ENCODE data around the gene RFFL. TPM values are rescaled to one million over a fixed set of nuclear protein-coding genes. Genes with fewer than 3 reads are reported as not detected.

The RFFL gene
- polyA plus RNA-seq, 1 donor from 2014 or later = 6.6 TPM

DNA sequence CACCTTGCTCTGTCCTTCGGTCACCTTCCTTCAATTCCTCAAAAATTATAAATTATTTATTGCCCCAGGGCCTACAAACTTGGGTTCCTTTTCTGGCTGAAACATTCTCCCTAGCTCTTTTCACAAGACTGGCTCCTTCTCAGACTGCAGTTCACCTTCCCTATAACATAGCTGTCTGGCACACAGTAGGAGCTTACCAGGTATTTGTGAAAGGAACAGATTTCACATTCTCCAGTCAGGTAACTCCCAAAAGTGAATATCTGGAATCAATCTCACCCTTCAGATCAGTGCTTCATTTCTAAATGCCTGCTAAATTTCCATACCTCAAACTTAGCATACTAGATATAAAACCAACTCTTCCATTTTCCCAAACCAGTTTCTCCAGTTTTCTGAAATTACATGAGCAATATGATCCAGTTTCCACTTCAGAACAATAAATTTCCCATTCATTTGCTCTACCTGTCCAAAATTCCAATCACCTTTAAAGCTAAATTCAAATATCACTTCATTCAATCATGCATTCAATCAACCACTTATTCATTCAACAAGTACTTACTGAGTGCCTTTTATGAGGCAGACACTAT is 6.1 kb downstream of the RFFL start:
- Histone ChIP-seq H3K9me3 (ENCODE audit: low read length) (no peaks in the 10 kb centered on the region), H2AFZ (ENCODE audit: low read depth, low read length) (no peak overlapping the region), H3K9ac (ENCODE audit: low read length) (no peak overlapping the region), H3K9me2 (ENCODE audit: insufficient read depth, low read length) (no peaks in the 10 kb centered on the region), H3K36me3 (ENCODE audit: insufficient read depth, low read length) (no peaks in the 10 kb centered on the region), H3K27ac (ENCODE audit: low read length) (no peak overlapping the region), H3K4me3 (ENCODE audit: low read length) (no peak overlapping the region), H3K79me2 (replicated peaks; ENCODE audit: insufficient read depth, low read length) (no peaks in the 10 kb centered on the region), H3K4me2 (ENCODE audit: low read length) (no peak overlapping the region), H3F3A (ENCODE audit: insufficient read depth, low read length, poor library complexity, severe bottlenecking) (no peaks in the 10 kb centered on the region), H3K27me3 (ENCODE audit: insufficient read depth, low read depth, low read length) (no peaks in the 10 kb centered on the region), H4K20me1 (ENCODE audit: insufficient read depth) (no peaks in the 10 kb centered on the region)
- TF ChIP-seq EP300 (conservative IDR thresholded peaks at IDR 0.05; ENCODE audit: poor library complexity, severe bottlenecking) (no peak), EZH2 (IDR thresholded peaks at IDR 0.05; ENCODE audit: borderline replicate concordance, insufficient read depth, low read length, poor library complexity, severe bottlenecking) (no peak), SMC3 (conservative IDR thresholded peaks at IDR 0.05; ENCODE audit: poor library complexity) (no peak), POLR2AphosphoS5 (IDR thresholded peaks at IDR 0.05) (no peak), RAD21 (conservative IDR thresholded peaks at IDR 0.05) (no peak), TAF1 (IDR thresholded peaks at IDR 0.05; ENCODE audit: low read depth) (no peak), MXI1 (conservative IDR thresholded peaks at IDR 0.05; ENCODE audit: poor library complexity, severe bottlenecking) (no peak)
- TF ChIP-seq, protein P1, sequence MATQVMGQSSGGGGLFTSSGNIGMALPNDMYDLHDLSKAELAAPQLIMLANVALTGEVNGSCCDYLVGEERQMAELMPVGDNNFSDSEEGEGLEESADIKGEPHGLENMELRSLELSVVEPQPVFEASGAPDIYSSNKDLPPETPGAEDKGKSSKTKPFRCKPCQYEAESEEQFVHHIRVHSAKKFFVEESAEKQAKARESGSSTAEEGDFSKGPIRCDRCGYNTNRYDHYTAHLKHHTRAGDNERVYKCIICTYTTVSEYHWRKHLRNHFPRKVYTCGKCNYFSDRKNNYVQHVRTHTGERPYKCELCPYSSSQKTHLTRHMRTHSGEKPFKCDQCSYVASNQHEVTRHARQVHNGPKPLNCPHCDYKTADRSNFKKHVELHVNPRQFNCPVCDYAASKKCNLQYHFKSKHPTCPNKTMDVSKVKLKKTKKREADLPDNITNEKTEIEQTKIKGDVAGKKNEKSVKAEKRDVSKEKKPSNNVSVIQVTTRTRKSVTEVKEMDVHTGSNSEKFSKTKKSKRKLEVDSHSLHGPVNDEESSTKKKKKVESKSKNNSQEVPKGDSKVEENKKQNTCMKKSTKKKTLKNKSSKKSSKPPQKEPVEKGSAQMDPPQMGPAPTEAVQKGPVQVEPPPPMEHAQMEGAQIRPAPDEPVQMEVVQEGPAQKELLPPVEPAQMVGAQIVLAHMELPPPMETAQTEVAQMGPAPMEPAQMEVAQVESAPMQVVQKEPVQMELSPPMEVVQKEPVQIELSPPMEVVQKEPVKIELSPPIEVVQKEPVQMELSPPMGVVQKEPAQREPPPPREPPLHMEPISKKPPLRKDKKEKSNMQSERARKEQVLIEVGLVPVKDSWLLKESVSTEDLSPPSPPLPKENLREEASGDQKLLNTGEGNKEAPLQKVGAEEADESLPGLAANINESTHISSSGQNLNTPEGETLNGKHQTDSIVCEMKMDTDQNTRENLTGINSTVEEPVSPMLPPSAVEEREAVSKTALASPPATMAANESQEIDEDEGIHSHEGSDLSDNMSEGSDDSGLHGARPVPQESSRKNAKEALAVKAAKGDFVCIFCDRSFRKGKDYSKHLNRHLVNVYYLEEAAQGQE (IDR thresholded peaks at IDR 0.05; ENCODE audit: borderline replicate concordance) = no peak
- TF ChIP-seq, protein P2, sequence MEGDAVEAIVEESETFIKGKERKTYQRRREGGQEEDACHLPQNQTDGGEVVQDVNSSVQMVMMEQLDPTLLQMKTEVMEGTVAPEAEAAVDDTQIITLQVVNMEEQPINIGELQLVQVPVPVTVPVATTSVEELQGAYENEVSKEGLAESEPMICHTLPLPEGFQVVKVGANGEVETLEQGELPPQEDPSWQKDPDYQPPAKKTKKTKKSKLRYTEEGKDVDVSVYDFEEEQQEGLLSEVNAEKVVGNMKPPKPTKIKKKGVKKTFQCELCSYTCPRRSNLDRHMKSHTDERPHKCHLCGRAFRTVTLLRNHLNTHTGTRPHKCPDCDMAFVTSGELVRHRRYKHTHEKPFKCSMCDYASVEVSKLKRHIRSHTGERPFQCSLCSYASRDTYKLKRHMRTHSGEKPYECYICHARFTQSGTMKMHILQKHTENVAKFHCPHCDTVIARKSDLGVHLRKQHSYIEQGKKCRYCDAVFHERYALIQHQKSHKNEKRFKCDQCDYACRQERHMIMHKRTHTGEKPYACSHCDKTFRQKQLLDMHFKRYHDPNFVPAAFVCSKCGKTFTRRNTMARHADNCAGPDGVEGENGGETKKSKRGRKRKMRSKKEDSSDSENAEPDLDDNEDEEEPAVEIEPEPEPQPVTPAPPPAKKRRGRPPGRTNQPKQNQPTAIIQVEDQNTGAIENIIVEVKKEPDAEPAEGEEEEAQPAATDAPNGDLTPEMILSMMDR (IDR thresholded peaks at IDR 0.05; ENCODE audit: poor library complexity, severe bottlenecking) = no peak

DNA sequence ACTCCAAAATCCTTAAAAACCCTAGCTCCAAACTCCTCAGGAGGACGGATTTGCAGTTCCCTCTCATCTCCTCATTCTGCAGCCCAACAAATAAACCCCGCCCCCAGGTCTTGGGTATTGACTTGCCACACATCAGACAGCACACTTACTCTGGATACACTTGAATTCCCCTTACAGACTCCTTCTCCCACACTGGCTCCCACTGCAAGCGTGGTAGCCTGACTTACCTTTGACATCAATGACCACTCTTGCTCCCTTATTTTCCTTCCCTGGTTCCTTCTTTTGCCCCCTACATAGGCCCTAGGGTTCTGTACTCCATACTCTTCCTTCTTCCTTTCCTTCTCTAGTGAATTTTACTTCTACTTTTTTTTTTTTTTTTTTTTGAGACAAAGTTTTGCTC is 7.5 kb downstream of the RFFL start:
- H3K36me3 ChIP-seq (ENCODE audit: insufficient read depth, low read length) = no peaks in the 10 kb centered on the region
- H4K20me1 ChIP-seq (ENCODE audit: insufficient read depth) = no peaks in the 10 kb centered on the region
- no peak overlapping the region for H3K27ac ChIP-seq (ENCODE audit: low read length)

More for the DNA sequence above, 7.5 kb downstream of the RFFL start:
- Histone ChIP-seq H3K4me2 (ENCODE audit: low read length) (no peak overlapping the region), H3K79me2 (replicated peaks; ENCODE audit: insufficient read depth, low read length) (no peaks in the 10 kb centered on the region), H3K4me3 (ENCODE audit: low read length) (no peak overlapping the region), H3K9ac (ENCODE audit: low read length) (no peak overlapping the region), H3K27me3 (ENCODE audit: insufficient read depth, low read depth, low read length) (no peaks in the 10 kb centered on the region), H3F3A (ENCODE audit: insufficient read depth, low read length, poor library complexity, severe bottlenecking) (no peaks in the 10 kb centered on the region), H3K9me2 (ENCODE audit: insufficient read depth, low read length) (no peaks in the 10 kb centered on the region), H3K9me3 (ENCODE audit: low read length) (no peaks in the 10 kb centered on the region), H2AFZ (ENCODE audit: low read depth, low read length) (no peak overlapping the region)
- TF ChIP-seq RAD21 (conservative IDR thresholded peaks at IDR 0.05) = no peak
- no peak for TF ChIP-seq EP300 (conservative IDR thresholded peaks at IDR 0.05; ENCODE audit: poor library complexity, severe bottlenecking)
- TF ChIP-seq MXI1 (conservative IDR thresholded peaks at IDR 0.05; ENCODE audit: poor library complexity, severe bottlenecking) = no peak
- TF ChIP-seq, protein P2 (IDR thresholded peaks at IDR 0.05; ENCODE audit: poor library complexity, severe bottlenecking) = no peak
- TF ChIP-seq EZH2 (IDR thresholded peaks at IDR 0.05; ENCODE audit: borderline replicate concordance, insufficient read depth, low read length, poor library complexity, severe bottlenecking) = no peak
- TF ChIP-seq TAF1 (IDR thresholded peaks at IDR 0.05; ENCODE audit: low read depth) = no peak
- TF ChIP-seq SMC3 (conservative IDR thresholded peaks at IDR 0.05; ENCODE audit: poor library complexity) = no peak
- TF ChIP-seq POLR2AphosphoS5 (IDR thresholded peaks at IDR 0.05) = no peak
- TF ChIP-seq, protein P1 (IDR thresholded peaks at IDR 0.05; ENCODE audit: borderline replicate concordance) = no peak

All from neural cell (in vitro differentiated cells).